NCI-H2196 (cell line): ENCODE data around the gene GALNT13.
"Not testable (repeated sequence)": the region's sequence is repeated elsewhere in the genome, so short reads cannot be mapped to it uniquely, and the experiment has no call there.

Source experiments
- DNase-seq: peaks from one replicate; lab custom pipeline; 2025; ENCODE audit not compliant: unreplicated experiment; lab: John Stamatoyannopoulos, UW

Gene GALNT13

DNA sequence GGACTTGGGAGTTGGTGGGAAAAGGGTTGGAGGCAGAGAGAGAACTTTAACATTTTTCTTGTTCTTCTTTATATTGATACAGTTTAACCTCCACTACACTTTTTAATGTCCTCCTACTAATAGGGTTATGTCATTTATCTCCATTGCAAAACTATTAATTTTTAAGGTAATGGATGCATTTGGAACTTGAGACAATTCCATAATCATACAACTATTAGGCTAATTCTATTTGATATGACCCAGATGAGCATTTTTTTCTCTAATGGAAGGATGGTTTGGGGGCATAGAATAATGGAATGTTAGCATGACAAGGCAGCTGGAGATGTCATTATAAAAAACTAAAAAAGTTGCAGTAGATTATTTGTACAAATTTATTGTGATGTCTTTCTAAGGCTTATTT, 587.6 kb downstream of the GALNT13 start:
- DNase-seq: no peak

- no peak for DNase-seq
Measured at GRCh38 chr2:154462634-154463033, 590.9 kb downstream of the GALNT13 start.

- no peak for DNase-seq
Measured at GRCh38 chr2:154466226-154466625, 594.5 kb downstream of the GALNT13 start.

GRCh38 chr2:154470376-154470775, 598.7 kb downstream of the GALNT13 start:
- no peak for DNase-seq

DNA sequence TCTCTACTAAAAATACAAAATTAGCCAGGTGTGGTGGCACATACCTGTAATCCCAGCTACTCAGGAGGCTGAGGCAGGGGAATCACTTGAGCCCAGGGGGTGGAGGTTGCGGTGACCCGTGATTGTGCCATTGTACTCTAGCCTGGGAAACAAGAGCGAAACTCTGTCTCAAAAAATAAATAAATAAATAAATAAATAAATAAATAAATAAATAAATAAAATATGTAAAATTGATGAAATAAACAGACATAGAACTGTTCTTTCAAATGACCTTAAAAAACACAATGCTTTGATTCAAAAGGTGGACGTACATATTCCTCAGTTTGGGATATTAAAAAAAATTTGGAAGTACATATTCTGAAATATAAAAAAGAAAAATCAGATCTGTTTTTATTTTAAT, 599.8 kb downstream of the GALNT13 start:
- not testable (repeated sequence) for DNase-seq

DNA sequence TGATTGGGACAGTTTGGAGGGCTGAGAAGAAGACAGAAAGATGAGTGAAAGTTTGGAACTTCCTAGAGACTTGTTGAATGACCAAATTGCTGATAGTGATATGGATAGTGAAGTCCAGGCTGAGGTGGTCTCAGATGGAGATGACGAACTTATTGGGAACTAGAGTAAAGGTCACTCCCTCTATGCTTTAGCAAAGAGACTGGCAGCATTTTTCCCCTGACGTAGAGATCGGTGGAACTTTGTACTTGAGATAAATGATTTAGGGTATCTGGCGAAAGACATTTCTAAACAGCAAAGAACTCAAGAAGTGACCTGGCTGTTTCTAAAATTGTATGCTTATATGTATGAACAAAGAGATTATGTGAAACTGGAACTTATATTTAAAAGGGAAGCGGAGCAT, 605.6 kb downstream of the GALNT13 start:
- DNase-seq: no peak

GRCh38 chr2:154480521-154480920, 608.8 kb downstream of the GALNT13 start:
- DNase-seq: no peak

GRCh38 chr2:154481336-154481735, 609.6 kb downstream of the GALNT13 start:
- DNase-seq: no peak

DNA sequence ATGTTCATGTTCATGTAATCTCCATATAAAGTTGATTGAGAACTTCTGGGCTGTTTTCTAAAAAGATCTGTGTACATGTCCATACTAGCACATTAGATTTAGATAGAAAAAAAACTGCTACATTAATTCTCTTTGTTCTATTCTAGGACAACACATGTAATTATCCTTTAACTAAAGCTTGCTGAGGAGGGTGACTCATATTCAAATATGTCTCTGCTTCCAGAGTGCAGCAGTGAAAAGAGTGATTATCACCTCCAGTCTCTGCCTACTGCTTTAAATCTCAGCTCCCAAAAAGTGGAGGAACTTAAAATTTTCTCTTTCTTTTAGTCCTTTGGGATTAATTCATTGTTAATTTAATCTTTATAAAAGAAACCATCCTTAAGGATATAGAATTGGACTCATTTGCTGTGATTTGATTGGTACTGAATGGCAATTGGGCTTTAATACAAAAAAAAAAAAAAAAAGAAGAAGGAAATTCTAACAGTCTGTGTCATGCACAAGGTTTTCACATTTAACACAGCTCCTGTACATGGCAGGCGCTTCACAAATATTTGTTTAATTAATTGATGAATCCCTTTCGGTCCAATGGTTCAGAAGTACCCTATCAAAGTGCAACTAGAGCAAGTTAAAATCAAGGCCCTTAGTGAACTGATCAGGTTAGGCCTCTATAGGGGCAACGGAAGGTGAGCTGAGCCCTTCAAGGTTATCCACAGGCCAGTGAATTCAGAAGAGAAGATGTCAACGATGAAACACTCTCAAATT, 612.8 kb downstream of the GALNT13 start:
- no peak for DNase-seq

GRCh38 chr2:154488801-154489200, 617.1 kb downstream of the GALNT13 start:
- no peak for DNase-seq

DNA sequence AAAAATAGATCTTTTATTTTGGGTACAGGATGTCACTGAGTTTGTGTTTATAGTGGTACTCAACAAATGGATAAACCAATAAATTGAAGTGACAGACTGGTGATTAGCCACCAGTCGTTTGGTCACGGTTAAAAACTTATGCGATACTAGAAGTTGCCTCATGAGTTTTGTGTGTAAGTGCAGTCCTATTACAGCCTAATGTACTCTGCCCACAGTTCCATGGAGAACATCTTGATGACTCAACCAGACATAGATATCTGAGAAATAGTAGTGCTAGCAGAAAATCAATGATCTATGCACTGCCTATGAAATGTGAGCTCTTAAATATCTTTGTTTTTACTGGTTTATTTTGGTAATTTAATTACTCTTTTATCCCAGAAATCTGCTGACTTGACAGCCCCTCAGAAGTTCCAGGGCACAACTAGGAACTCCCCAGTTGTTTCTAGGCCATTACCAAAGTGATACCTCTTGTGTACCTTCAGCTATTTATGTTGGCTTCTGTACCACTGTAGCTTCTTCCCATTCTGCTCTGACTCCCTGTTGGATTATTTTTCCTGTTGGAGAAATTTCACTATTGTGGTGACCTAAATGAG, 617.6 kb downstream of the GALNT13 start:
- no peak for DNase-seq

DNA sequence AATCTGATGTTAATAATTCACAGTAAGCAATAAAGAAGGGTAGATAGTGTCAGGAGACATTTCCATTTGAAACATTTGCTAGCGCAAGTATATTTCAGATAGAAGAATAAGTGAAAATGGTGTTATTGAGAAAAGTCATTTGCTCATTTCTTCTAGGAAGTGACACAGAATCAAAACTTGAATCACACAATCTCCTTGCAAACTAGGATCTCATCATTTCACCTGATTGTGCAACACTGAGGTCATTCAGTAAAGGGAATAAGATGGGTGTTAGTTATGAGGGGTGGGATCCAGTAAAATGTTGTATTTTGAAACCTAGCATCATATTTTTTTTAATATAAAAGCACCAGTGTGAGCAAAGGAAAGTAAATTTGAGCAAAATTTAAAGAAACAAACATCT, 618.8 kb downstream of the GALNT13 start:
- no peak for DNase-seq

- DNase-seq: no peak
Measured at GRCh38 chr2:154495455-154495868, 623.7 kb downstream of the GALNT13 start.

DNA sequence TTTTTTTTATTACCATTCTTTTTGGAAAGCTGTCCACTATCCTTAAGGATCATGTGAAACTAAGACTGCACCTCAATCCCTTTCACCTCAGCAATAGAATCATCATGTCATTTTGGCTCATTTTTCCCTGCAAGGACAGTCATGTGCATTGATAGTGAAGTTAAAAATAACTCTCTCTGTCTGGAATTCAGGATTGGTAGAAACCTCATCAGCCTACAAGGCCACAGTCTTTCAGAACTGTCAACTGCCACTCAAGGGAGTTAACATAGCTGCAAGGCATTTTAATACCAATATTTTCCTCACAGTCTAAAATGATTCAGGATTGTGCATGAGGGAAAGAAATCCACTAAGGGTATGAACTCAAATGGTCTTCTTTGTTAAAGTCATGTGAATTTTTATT, 625.3 kb downstream of the GALNT13 start:
- no peak for DNase-seq
